DMS79 treated with DMSO at 0.1 percent for 48 hours (cell line): Measurements from ENCODE around the gene MACROH2A1.

Experiments used
- DNase-seq: peaks from one replicate; lab custom pipeline; 2025; lab: John Stamatoyannopoulos, UW

The MACROH2A1 gene

GRCh38 chr5:135435467-135436330 is 36.7 kb upstream of the MACROH2A1 start:
- DNase-seq: no peak

- no peak for DNase-seq
Measured at GRCh38 chr5:135434591-135435466, 35.8 kb upstream of the MACROH2A1 start.

- DNase-seq: no peak
Measured at GRCh38 chr5:135433681-135434426, 34.8 kb upstream of the MACROH2A1 start.

- DNase-seq: no peak
Measured at GRCh38 chr5:135432113-135432512, 33.1 kb upstream of the MACROH2A1 start.

- no peak for DNase-seq
Measured at GRCh38 chr5:135430135-135430437, 31.1 kb upstream of the MACROH2A1 start.

- DNase-seq: peak; percentile 57
Measured at GRCh38 chr5:135429301-135430134, 30.5 kb upstream of the MACROH2A1 start.

- DNase-seq: no peak
Measured at GRCh38 chr5:135428586-135428985, 29.6 kb upstream of the MACROH2A1 start.

GRCh38 chr5:135426102-135427082 is 27.4 kb upstream of the MACROH2A1 start:
- DNase-seq: peak; percentile 1

- DNase-seq: no peak
Measured at GRCh38 chr5:135425641-135426040, 26.6 kb upstream of the MACROH2A1 start.

GRCh38 chr5:135423846-135424168 is 24.8 kb upstream of the MACROH2A1 start:
- no peak for DNase-seq

- no peak for DNase-seq
Measured at GRCh38 chr5:135423146-135423845, 24.3 kb upstream of the MACROH2A1 start.

- DNase-seq: no peak
Measured at GRCh38 chr5:135422419-135422818, 23.4 kb upstream of the MACROH2A1 start.

- no peak for DNase-seq
Measured at GRCh38 chr5:135417083-135417482, 18.1 kb upstream of the MACROH2A1 start.

- DNase-seq: no peak
Measured at GRCh38 chr5:135405082-135405481, 6.1 kb upstream of the MACROH2A1 start.

- no peak for DNase-seq
Measured at GRCh38 chr5:135402031-135402430, 3.0 kb upstream of the MACROH2A1 start.

- no peak for DNase-seq
Measured at GRCh38 chr5:135400866-135401265, 1.8 kb upstream of the MACROH2A1 start.

GRCh38 chr5:135399794-135400542 is 937 bp upstream of the MACROH2A1 start:
- DNase-seq: no peak

- peak; percentile 13 for DNase-seq
Measured at GRCh38 chr5:135398160-135398854, 724 bp downstream of the MACROH2A1 start.
